K562 (cell line): ENCODE results near the gene SCARF2. TPM values are rescaled to one million over a fixed set of nuclear protein-coding genes. Genes with fewer than 3 reads are reported as not detected.

Experiments used
- BRD9 ChIP-seq: fragments of 450-650 bp; IDR thresholded peaks from 2 replicates; pipeline ENCODE4 v1.6.1; 2018; ENCODE audit warnings: low read depth; ENCODE audit not compliant: partially characterized antibody
- CLOCK ChIP-seq: fragments of 250-450 bp; sonication (Bioruptor Pico); IDR thresholded peaks from 2 replicates; pipeline ENCODE4 v1.4.0; 2020; ENCODE audit warnings: mild to moderate bottlenecking, moderate library complexity, borderline replicate concordance
- HNRNPLL ChIP-seq: fragments of 200-400 bp; formaldehyde crosslinking; IDR thresholded peaks from 2 replicates; pipeline ENCODE4 v1.6.1; 2017; ENCODE audit warnings: low read length, low read depth, mild to moderate bottlenecking; ENCODE audit not compliant: poor library complexity, severe bottlenecking
- HOMEZ ChIP-seq: fragments of 250-450 bp; sonication (Bioruptor Pico); IDR thresholded peaks from 2 replicates; pipeline ENCODE4 v1.4.0; 2020; ENCODE audit warnings: mild to moderate bottlenecking, moderate library complexity
- MAX ChIP-seq: sonication (generic); formaldehyde crosslinking; IDR thresholded peaks from 2 replicates; pipeline ENCODE4 v1.9.0; 2022; ENCODE audit warnings: mild to moderate bottlenecking, missing genetic modification reagents
- NR0B1 ChIP-seq: fragments of 450-650 bp; IDR thresholded peaks from one replicate; pipeline ENCODE4 v1.6.1; 2018; ENCODE audit warnings: mild to moderate bottlenecking, moderate library complexity; ENCODE audit not compliant: partially characterized antibody
- NR2F6 ChIP-seq: fragments of 450-650 bp; formaldehyde crosslinking; IDR thresholded peaks from 2 replicates; pipeline ENCODE4 v1.4.0; 2020; ENCODE audit warnings: mild to moderate bottlenecking
- PTRF ChIP-seq: fragments of 450-650 bp; IDR thresholded peaks from 2 replicates; pipeline ENCODE4 v1.6.1; 2016; ENCODE audit warnings: mild to moderate bottlenecking, missing genetic modification characterization, missing compliant biosample characterization
- TCFL5 ChIP-seq: fragments of 250-450 bp; sonication (Bioruptor Pico); conservative IDR thresholded peaks from 2 replicates; pipeline ENCODE4 v1.6.1; 2021; ENCODE audit warnings: mild to moderate bottlenecking, moderate library complexity, matching md5 sums
- TSC22D4 ChIP-seq: fragments of 450-650 bp; IDR thresholded peaks from 2 replicates; pipeline ENCODE4 v1.6.1; 2016; ENCODE audit warnings: missing genetic modification characterization, missing biosample characterization, control low read depth
- XRCC3 ChIP-seq: fragments of 450-650 bp; IDR thresholded peaks from 2 replicates; pipeline ENCODE4 v1.6.1; 2017; ENCODE audit warnings: mild to moderate bottlenecking, moderate library complexity
- ZKSCAN8 ChIP-seq: fragments of 200-800 bp; sonication (Bioruptor generic); IDR thresholded peaks from 2 replicates; pipeline ENCODE4 v1.6.1; 2016; ENCODE audit warnings: missing genetic modification characterization, missing compliant biosample characterization
- ZMIZ1 ChIP-seq, 2 experiments: fragments of 150-350 bp in 1 of 2; IDR thresholded peaks; 2 replicates each; pipeline ENCODE4 v1.6.1; 2012 to 2016; ENCODE audit warnings: low read depth in 2 of 2, low read length in 2 of 2, mild to moderate bottlenecking in 1 of 2, moderate library complexity in 1 of 2
- ZNF124 ChIP-seq: sonication (generic); formaldehyde crosslinking; IDR thresholded peaks from 2 replicates; pipeline ENCODE4 v1.8.1; 2022; ENCODE audit warnings: missing genetic modification reagents
- ZNF324 ChIP-seq: fragments of 250-450 bp; sonication (Bioruptor Pico); IDR thresholded peaks from 2 replicates; pipeline ENCODE4 v1.4.0; 2020; ENCODE audit warnings: mild to moderate bottlenecking
- ZNF384 ChIP-seq: IDR thresholded peaks from 2 replicates; pipeline ENCODE4 v1.6.1; 2012; ENCODE audit warnings: low read depth, low read length, improper control_type of control experiment
- ZNF57 ChIP-seq: fragments of 450-650 bp; formaldehyde crosslinking; IDR thresholded peaks from 2 replicates; pipeline ENCODE4 v1.4.0; 2020; ENCODE audit warnings: mild to moderate bottlenecking, moderate library complexity
- ZNF764 ChIP-seq: fragments of 250-450 bp; sonication (Bioruptor Pico); IDR thresholded peaks from 2 replicates; pipeline ENCODE4 v1.4.0; 2020; ENCODE audit warnings: low read depth, mild to moderate bottlenecking, moderate library complexity
- polyA plus RNA-seq, 8 experiments: library from polyadenylated mRNA; depleted of rRNA in 4 of 8; stranded (reverse) in 5 of 8; unstranded in 3 of 8; fragments of >200 nt; fragmentation: Nextera tagmentation in 2 of 8; fragmentation: Illumina TruSeq in 1 of 8; extraction: Ambion mirVana in 2 of 8; extraction: Trizol in 1 of 8; gene quantifications; 2 replicates each; pipeline versions ENCODE4 v1.2.1 to v1.2.3, GENCODE V29; 2011 to 2014; ENCODE audit warnings: inconsistent platforms in 1 of 8, missing spikeins in 1 of 8
- total RNA-seq, 7 experiments: library from RNA; depleted of rRNA in 6 of 7; stranded (reverse); fragments of >200 nt in 6 of 7; fragmentation: Illumina TruSeq in 2 of 7; extraction: Trizol in 2 of 7; gene quantifications; 2 replicates each; pipeline versions ENCODE4 v1.2.1 to v1.2.3, GENCODE V29; 2011 to 2021; ENCODE audit warnings: low replicate concordance in 1 of 7

The SCARF2 gene
- total and polyA plus RNA-seq, 9 of the 15 experiments (the other 6 are each of a cell fraction or from before 2014, with no cell fraction given) = 0.06 to 0.32 (median 0.21) TPM; not detected in 5

GRCh38 chr22:20435436-20436306 is 2.0 kb downstream of the SCARF2 start (continued):
- no peak for TF ChIP-seq ZKSCAN8 (CRISPR knock-in tag)
- TF ChIP-seq ZMIZ1 (IDR thresholded peaks at IDR 0.05; ENCODE audit: low read depth in 2 of 2, low read length in 2 of 2) = no peak
- no peak for TF ChIP-seq ZNF384
- TF ChIP-seq MAX (CRISPR knock-in tag) = peak; percentile 22
- TF ChIP-seq HOMEZ (CRISPR knock-in tag) = no peak
- TF ChIP-seq TSC22D4 = peak; percentile 66; the same call in 1 of the 2 replicates
- TF ChIP-seq ZNF324 (CRISPR knock-in tag) = no peak
- no peak for TF ChIP-seq XRCC3
- TF ChIP-seq PTRF (tag) = no peak
- TF ChIP-seq ZNF57 (CRISPR knock-in tag) = no peak
- TF ChIP-seq NR2F6 = no peak
- TF ChIP-seq CLOCK (CRISPR knock-in tag) = no peak
- TF ChIP-seq HNRNPLL = peak; percentile 15
- TF ChIP-seq TCFL5 (CRISPR knock-in tag) = no peak
- no peak for TF ChIP-seq BRD9
- no peak for TF ChIP-seq ZNF764 (CRISPR knock-in tag)
- no peak for TF ChIP-seq ZNF124
- no peak for TF ChIP-seq NR0B1
